Hepatocyte (in vitro differentiated cells): ENCODE data around the gene AP3M1.

Experiments
- EZH2 ChIP-seq: fragments of 200-600 bp; sonication (generic); IDR thresholded peaks from 2 replicates; pipeline ENCODE4 v1.6.1; 2016; ENCODE audit warnings: antibody characterized with exemption, mild to moderate bottlenecking, borderline replicate concordance
- EZH2phosphoT487 ChIP-seq: fragments of 200-600 bp; sonication (generic); IDR thresholded peaks from one replicate; pipeline ENCODE4 v1.6.1; 2018; ENCODE audit warnings: antibody characterized with exemption, mild to moderate bottlenecking, low read depth, moderate library complexity; ENCODE audit not compliant: unreplicated experiment, severe bottlenecking
- TF ChIP-seq, protein P1 (sequence below): fragments of 200-600 bp; sonication (generic); IDR thresholded peaks from 2 replicates; pipeline ENCODE4 v1.5.1; 2016; ENCODE audit warnings: antibody characterized with exemption, mild to moderate bottlenecking; ENCODE audit not compliant: poor library complexity

DNA sequence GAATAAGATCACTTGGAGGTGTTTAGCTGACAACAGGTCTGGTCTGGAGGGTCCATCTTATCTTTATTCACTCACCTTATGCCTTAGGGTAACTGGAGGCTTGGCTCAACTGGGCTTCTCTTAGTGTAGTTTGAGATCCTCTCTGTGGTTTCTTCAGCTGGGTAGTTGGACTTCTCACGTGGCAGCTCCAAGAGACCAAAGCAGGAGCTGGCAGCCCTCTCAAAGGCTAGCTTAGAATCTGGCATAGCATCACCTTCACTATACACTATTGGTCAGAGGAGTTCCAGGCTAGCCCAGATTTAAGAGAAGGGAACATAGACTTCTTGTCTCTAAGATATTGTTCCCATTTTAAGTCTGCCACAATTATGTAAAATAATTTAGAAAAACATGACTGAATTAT is 16.8 kb upstream of the AP3M1 start:
- TF ChIP-seq, protein P1, sequence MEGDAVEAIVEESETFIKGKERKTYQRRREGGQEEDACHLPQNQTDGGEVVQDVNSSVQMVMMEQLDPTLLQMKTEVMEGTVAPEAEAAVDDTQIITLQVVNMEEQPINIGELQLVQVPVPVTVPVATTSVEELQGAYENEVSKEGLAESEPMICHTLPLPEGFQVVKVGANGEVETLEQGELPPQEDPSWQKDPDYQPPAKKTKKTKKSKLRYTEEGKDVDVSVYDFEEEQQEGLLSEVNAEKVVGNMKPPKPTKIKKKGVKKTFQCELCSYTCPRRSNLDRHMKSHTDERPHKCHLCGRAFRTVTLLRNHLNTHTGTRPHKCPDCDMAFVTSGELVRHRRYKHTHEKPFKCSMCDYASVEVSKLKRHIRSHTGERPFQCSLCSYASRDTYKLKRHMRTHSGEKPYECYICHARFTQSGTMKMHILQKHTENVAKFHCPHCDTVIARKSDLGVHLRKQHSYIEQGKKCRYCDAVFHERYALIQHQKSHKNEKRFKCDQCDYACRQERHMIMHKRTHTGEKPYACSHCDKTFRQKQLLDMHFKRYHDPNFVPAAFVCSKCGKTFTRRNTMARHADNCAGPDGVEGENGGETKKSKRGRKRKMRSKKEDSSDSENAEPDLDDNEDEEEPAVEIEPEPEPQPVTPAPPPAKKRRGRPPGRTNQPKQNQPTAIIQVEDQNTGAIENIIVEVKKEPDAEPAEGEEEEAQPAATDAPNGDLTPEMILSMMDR, result no peak
- TF ChIP-seq EZH2 (no peak), EZH2phosphoT487 (no peak)
